HG03378 (cell line): ENCODE results near the gene CD163.
"Not testable (repeated sequence)": the region's sequence is repeated elsewhere in the genome, so short reads cannot be mapped to it uniquely, and the experiment has no call there.

ENCODE experiments used
- ATAC-seq: cut with Tn5 transposase; IDR thresholded peaks from one replicate; pipeline ENCODE4 v1.9.1; 2021; ENCODE audit warnings: mild to moderate bottlenecking, moderate library complexity; ENCODE audit not compliant: unreplicated experiment

CD163 gene

GRCh38 chr12:7451756-7452155 lies 51.8 kb downstream of the CD163 start:
- no peak for ATAC-seq

- no peak for ATAC-seq
These were observed 52.9 kb downstream of the CD163 start for GRCh38 chr12:7450667-7451066.

DNA sequence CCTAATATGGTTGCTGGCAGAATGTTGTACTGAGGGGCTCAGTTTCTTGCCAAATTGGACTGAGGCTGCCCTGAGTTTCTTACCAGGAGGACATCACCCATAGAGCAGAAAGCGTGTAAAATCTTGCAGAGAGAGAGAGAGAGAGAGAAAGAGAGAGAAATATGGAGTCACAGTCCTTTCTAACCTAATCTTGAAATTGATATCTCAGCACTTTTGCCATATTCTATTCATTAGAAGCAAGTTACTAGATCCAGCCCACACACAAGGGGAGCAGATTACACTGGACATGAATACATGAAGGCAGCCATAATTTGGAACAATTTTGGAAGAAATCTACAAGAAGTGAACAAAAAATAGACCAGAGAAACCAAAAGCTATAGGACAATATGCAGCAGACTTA lies 55.5 kb downstream of the CD163 start:
- no peak for ATAC-seq

DNA sequence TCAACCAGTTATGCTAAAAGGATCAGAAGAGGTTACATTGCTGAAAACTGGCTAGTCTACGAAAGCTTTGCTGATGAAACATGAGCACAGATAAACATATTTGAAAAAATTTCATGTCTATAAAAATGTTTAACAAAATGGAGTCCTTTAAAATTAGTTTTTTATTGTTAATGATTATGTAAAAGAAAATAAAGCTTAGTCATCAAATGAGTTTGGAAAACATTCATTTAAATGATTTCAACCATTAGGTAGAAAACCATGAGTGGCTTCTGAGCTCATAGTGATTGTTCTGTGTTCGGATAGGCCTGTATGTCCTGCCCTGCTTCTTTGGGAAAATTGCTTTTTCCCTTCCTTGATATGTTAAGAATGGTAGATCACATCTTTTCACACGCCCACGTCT lies 59.0 kb downstream of the CD163 start:
- ATAC-seq = no peak

DNA sequence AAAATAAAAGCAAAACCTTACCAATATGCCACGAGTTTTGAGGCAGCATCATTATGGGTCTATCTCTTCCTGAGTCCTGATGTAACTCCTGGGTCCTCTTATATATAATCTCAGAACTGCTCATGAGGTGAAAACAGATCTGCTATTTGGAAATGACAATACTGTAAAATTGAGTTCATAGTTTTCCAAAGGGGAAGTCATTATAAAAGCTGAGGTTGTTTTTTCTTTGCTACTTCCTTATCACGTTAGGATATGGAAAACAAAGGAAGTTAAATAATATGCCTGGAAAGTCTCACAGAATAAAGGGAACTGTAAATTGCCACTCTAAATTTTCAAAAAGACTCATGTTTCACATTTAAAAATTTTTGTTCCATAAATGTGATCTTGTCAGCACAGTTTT lies 59.5 kb downstream of the CD163 start, which contains the start of gene CD163L1:
Gene CD163L1 (minus strand): TSS at position 78 of the 400 bp plus-strand sequence. CDS start 26 bp downstream, at position 52.
- no peak for ATAC-seq

- no peak for ATAC-seq
These were observed 62.4 kb downstream of the CD163 start for GRCh38 chr12:7441216-7441615.

GRCh38 chr12:7439579-7440505 lies 63.7 kb downstream of the CD163 start:
- no peak for ATAC-seq

DNA sequence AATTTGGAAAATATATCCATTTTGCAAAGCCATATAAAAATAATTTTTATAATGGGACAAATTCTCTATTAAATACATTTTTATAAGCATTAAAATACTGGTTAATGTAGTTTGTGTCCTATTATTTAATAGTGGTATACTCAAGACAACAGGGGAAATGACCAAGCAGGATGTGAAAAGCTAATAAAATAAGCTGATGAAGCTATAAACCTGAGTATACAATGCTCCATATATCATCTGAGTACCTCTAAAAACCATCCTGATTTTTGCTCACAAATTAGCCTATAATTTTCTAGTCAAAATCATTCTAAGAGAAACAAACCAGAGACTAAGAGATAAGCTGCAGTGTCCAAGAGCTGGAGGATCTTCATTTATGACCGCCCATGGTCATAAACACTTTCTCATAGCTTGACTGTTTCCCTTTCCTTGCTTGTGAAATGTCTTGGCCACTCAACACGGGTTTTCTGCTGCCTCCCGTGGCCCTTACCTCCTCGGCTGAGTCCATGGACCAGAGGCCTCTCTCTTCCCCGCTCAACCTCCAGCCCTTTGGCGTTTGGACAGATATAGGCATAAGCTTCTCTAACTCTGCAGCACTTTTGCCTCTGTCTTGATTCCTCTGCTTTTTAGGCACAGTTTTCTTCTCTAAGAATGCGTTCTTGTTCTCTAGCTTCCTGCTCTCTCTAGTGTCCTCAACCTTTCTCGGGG lies 65.1 kb downstream of the CD163 start:
- ATAC-seq = not testable (repeated sequence)

DNA sequence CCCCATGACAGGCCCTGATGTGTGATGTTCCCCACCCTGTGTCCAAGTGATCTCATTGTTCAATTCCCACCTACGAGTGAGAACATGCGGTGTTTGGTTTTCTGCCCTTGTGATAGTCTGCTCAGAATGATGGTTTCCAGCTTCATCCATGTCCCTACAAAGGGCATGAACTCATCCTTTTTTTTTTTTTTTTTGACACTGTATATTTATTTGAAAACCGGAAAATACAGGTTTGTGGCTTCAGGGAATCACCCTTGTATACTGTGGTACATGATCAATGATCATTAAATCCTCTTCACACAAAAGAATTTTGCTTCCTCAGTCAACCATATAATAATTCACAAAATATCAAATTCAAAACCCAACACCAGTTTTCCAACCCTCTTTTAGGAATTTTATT lies 66.1 kb downstream of the CD163 start:
- not testable (repeated sequence) for ATAC-seq

DNA sequence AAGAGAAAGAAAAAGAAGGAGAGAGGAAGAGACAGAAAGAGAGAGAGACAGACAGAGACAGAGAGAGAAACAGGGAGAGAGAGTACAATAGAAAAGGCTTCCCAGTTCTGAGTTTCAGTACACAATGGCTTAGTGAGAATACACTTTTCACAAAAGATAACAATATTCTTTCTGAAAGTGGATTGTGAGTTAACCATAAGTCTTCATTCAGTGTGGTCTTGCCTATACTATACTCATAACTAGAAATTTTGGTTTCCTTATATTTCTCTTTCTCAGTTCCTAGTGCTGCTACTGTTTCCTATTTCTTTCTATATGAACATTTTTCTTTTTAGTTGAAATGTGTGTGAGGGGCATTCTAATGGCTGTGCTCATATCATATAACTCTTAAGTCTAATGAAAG lies 68.9 kb downstream of the CD163 start:
- ATAC-seq = no peak

DNA sequence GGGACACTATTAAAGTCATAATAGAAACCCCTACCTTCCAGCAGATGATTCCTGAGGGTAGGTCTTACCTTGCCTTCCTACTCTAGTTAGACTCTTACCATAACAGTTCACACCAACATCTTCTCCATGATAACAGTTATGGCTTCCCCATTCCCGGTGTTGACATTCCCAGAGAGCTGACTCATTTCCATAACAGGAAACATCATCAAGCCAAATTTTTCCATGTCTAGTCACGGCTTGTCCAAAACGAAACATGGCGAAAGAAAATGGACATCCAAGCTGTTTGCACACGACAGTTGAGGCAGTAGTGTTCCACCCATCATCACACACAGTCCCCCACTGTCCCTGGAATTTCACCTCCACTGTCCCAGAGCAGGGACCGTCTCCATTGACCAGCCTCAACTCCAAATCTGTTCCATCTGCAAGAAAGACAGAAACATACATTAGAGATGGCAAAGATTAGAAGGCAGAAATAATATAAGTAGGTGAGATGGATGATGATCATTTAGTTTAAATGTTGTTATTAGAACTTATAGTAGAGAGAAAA lies 70.2 kb downstream of the CD163 start:
- ATAC-seq = no peak

- no peak for ATAC-seq
These were observed 71.4 kb downstream of the CD163 start for GRCh38 chr12:7431993-7432685.
